H1 (cell line): ENCODE measurements around the gene ANKRD60. TPM values are rescaled to one million over a fixed set of nuclear protein-coding genes. Genes with fewer than 3 reads are reported as not detected.

Source experiments
- CTCF ChIA-PET: fragments of 300-600 bp; sonication (Branson Sonifier 250); formaldehyde crosslinking; loops from one replicate; lab custom pipeline; 2021; ENCODE audit not compliant: partially characterized antibody; lab: Charles Lee
- POLR2A ChIA-PET: fragments of 300-600 bp; sonication (Branson Sonifier 250); formaldehyde crosslinking; loops from one replicate; lab custom pipeline; 2021; ENCODE audit warnings: inconsistent platforms; ENCODE audit not compliant: partially characterized antibody; lab: Charles Lee
- DNase-seq, 2 experiments: peaks; one replicate each; pipeline versions ENCODE4 v3.0.0 to v3.0.0-alpha.2; 2010 to 2022; ENCODE audit warnings: low spot score in 2 of 2, low read depth in 1 of 2, mixed read lengths in 1 of 2
- FAIRE-seq: peaks from 2 replicates; lab custom pipeline; 2011; peaks lifted over from hg19 to GRCh38; lab: Jason Lieb, UNC
- H2AFZ ChIP-seq: 2 replicates; pipeline ENCODE4 v1.8.1; 2012; ENCODE audit warnings: low read length, inconsistent platforms
- H2AK5ac ChIP-seq: 2 replicates; pipeline ENCODE4 v1.6.1; 2013; ENCODE audit warnings: low read depth, low read length
- H2BK120ac ChIP-seq: replicated peaks from 2 replicates; pipeline ENCODE3; 2013; ENCODE audit warnings: low read depth, low read length, inconsistent platforms
- H2BK12ac ChIP-seq: 2 replicates; pipeline ENCODE4 v1.6.1; 2013; ENCODE audit warnings: low read depth, low read length
- H2BK15ac ChIP-seq: 2 replicates; pipeline ENCODE4 v1.6.1; 2013; ENCODE audit warnings: low read length
- H2BK20ac ChIP-seq: 2 replicates; pipeline ENCODE4 v1.6.1; 2013; ENCODE audit warnings: low read length
- H2BK5ac ChIP-seq: 2 replicates; pipeline ENCODE4 v1.6.1; 2013; ENCODE audit warnings: low read depth, low read length
- H3K14ac ChIP-seq: 2 replicates; pipeline ENCODE4 v1.6.1; 2013; ENCODE audit warnings: inconsistent platforms; ENCODE audit not compliant: insufficient read length
- H3K18ac ChIP-seq: 2 replicates; pipeline ENCODE4 v1.6.1; 2013; ENCODE audit warnings: low read length; ENCODE audit errors: extremely low read depth
- H3K23ac ChIP-seq: 2 replicates; pipeline ENCODE4 v1.6.1; 2013; ENCODE audit warnings: inconsistent platforms; ENCODE audit not compliant: insufficient read length
- H3K23me2 ChIP-seq: 2 replicates; pipeline ENCODE4 v1.6.1; 2013; ENCODE audit warnings: low read depth, low read length
- H3K27ac ChIP-seq: 2 replicates; pipeline ENCODE4 v1.6.1; 2011; ENCODE audit warnings: low read depth, low read length, inconsistent platforms
- H3K27me3 ChIP-seq, 4 experiments: replicated peaks in 1 of 4; 1 replicate in 1 of 4; 2 replicates in 3 of 4; pipeline versions ENCODE4 v1.6.1 to v1.8.1; 2011 to 2013; ENCODE audit warnings: low read length in 3 of 4, mild to moderate bottlenecking in 3 of 4, inconsistent platforms in 2 of 4, mixed read lengths in 2 of 4, moderate library complexity in 1 of 4; ENCODE audit not compliant: control insufficient read depth in 3 of 4, insufficient read depth in 3 of 4; ENCODE audit errors: extremely low read depth in 1 of 4
- H3K36me3 ChIP-seq, 4 experiments: 2 replicates each; pipeline versions ENCODE4 v1.6.1 to v1.8.1; 2011 to 2013; ENCODE audit warnings: mild to moderate bottlenecking in 4 of 4, low read length in 3 of 4, moderate library complexity in 2 of 4, control low read depth in 1 of 4, inconsistent platforms in 1 of 4; ENCODE audit not compliant: insufficient read depth in 4 of 4, control insufficient read depth in 2 of 4
- H3K4ac ChIP-seq: replicated peaks from 2 replicates; pipeline ENCODE3; 2013; ENCODE audit warnings: low read length, low read depth, mixed read lengths, inconsistent platforms; ENCODE audit not compliant: insufficient read length
- H3K4me1 ChIP-seq, 4 experiments: replicated peaks in 1 of 4; 1 replicate in 1 of 4; 2 replicates in 3 of 4; pipeline versions ENCODE4 v1.6.1 to v1.8.1; 2011 to 2013; ENCODE audit warnings: low read length in 3 of 4, inconsistent platforms in 2 of 4, mixed read lengths in 1 of 4; ENCODE audit not compliant: insufficient read depth in 4 of 4, control insufficient read depth in 3 of 4
- H3K4me2 ChIP-seq, 2 experiments: 2 replicates each; pipeline versions ENCODE4 v1.6.1 to v1.8.1; 2011 to 2013; ENCODE audit warnings: low read depth in 2 of 2, low read length in 2 of 2, control low read depth in 1 of 2, inconsistent platforms in 1 of 2, mild to moderate bottlenecking in 1 of 2; ENCODE audit not compliant: insufficient read depth in 1 of 2
- H3K4me3 ChIP-seq, 4 experiments: fragments of 200-600, 300-600 bp in 1 of 4; sonication (generic), shearing (Covaris generic), sonication (Bioruptor Twin) in 1 of 4; 2 replicates each; pipeline versions ENCODE4 v1.5.1 to v1.8.1; 2011 to 2016; ENCODE audit warnings: low read length in 4 of 4, low read depth in 3 of 4, control low read depth in 2 of 4, inconsistent platforms in 2 of 4, mild to moderate bottlenecking in 2 of 4, mixed read lengths in 1 of 4, moderate library complexity in 1 of 4; ENCODE audit not compliant: insufficient read depth in 2 of 4; ENCODE audit errors: extremely low read depth in 1 of 4
- H3K56ac ChIP-seq: replicated peaks from 2 replicates; pipeline ENCODE3; 2013; ENCODE audit warnings: low read depth, mild to moderate bottlenecking, mixed read lengths, low read length, inconsistent platforms; ENCODE audit not compliant: insufficient read length
- H3K79me1 ChIP-seq: 2 replicates; pipeline ENCODE4 v1.6.1; 2013; ENCODE audit warnings: low read depth, low read length, control low read depth
- H3K79me2 ChIP-seq, 2 experiments: 2 replicates each; pipeline versions ENCODE4 v1.6.1 to v1.8.1; 2012 to 2013; ENCODE audit warnings: low read length in 2 of 2, mild to moderate bottlenecking in 2 of 2, inconsistent platforms in 1 of 2; ENCODE audit not compliant: insufficient read depth in 2 of 2, control insufficient read depth in 1 of 2
- H3K9ac ChIP-seq, 4 experiments: replicated peaks in 1 of 4; 1 replicate in 1 of 4; 2 replicates in 3 of 4; pipeline versions ENCODE4 v1.6.1 to v1.8.1; 2011 to 2013; ENCODE audit warnings: low read depth in 3 of 4, low read length in 3 of 4, control low read depth in 2 of 4, mild to moderate bottlenecking in 2 of 4, moderate library complexity in 2 of 4, inconsistent platforms in 1 of 4; ENCODE audit errors: extremely low read depth in 1 of 4
- H3K9me3 ChIP-seq, 2 experiments: 2 replicates each; pipeline versions ENCODE4 v1.6.1 to v1.8.1; 2012 to 2013; ENCODE audit warnings: mild to moderate bottlenecking in 2 of 2, moderate library complexity in 2 of 2, control low read depth in 1 of 2, inconsistent platforms in 1 of 2, low read depth in 1 of 2, low read length in 1 of 2, mixed read lengths in 1 of 2; ENCODE audit not compliant: insufficient read depth in 2 of 2
- H4K20me1 ChIP-seq, 2 experiments: replicated peaks in 1 of 2; 2 replicates each; pipeline versions ENCODE3 to v1.8.1; 2011 to 2013; ENCODE audit warnings: inconsistent platforms in 2 of 2, low read length in 2 of 2, mild to moderate bottlenecking in 1 of 2; ENCODE audit not compliant: insufficient read depth in 2 of 2, control insufficient read depth in 1 of 2
- H4K5ac ChIP-seq: 2 replicates; pipeline ENCODE4 v1.6.1; 2013; ENCODE audit warnings: low read length, low read depth, mixed read lengths, inconsistent platforms; ENCODE audit not compliant: insufficient read length
- H4K8ac ChIP-seq: 2 replicates; pipeline ENCODE4 v1.8.0; 2013; ENCODE audit warnings: mild to moderate bottlenecking, moderate library complexity, low read length, inconsistent platforms; ENCODE audit not compliant: insufficient read depth; ENCODE audit errors: extremely low read depth
- H4K91ac ChIP-seq: replicated peaks from 2 replicates; pipeline ENCODE3; 2013; ENCODE audit warnings: low read length, mixed read lengths, inconsistent platforms; ENCODE audit not compliant: insufficient read length
- ATF2 ChIP-seq: IDR thresholded peaks from 2 replicates; pipeline ENCODE4 v1.6.1; 2012; ENCODE audit warnings: low read length, inconsistent platforms
- GTF2F1 ChIP-seq: IDR thresholded peaks from 2 replicates; pipeline ENCODE4 v1.6.1; 2012; ENCODE audit warnings: low read depth, low read length, improper control_type of control experiment, borderline replicate concordance
- KDM5A ChIP-seq: fragments of 200-600 bp; IDR thresholded peaks from 2 replicates; pipeline ENCODE4 v1.7.1; 2012; ENCODE audit warnings: mild to moderate bottlenecking, low read length, inconsistent platforms, mixed read lengths
- ZNF274 ChIP-seq: IDR thresholded peaks from 2 replicates; pipeline ENCODE4 v1.7.0; 2012; ENCODE audit warnings: low read length, borderline replicate concordance; ENCODE audit errors: extremely low read depth
- WGBS, 2 experiments: shearing (Covaris generic) in 1 of 2; methylation state at CpG; one replicate each; pipeline versions ENCODE4 v1.1.6 to v1.1.7; 2013 to 2015; ENCODE audit warnings: low lambda C conversion rate in 2 of 2, mixed read lengths in 2 of 2, inconsistent platforms in 1 of 2, low coverage in 1 of 2, missing lambda C conversion rate in 1 of 2; ENCODE audit not compliant: insufficient replicate concordance in 2 of 2, insufficient coverage in 1 of 2, insufficient read length in 1 of 2; ENCODE audit errors: extremely low coverage in 1 of 2, missing lambda C conversion rate in 1 of 2; 5-methylcytosine and 5-hydroxymethylcytosine counted together
- polyA plus RNA-seq, 7 experiments: library from polyadenylated mRNA; depleted of rRNA in 3 of 7; stranded (reverse) in 5 of 7; unstranded in 2 of 7; fragments of >200 nt in 5 of 7; fragments of 200-250 nt in 2 of 7; gene quantifications; 1 replicate in 5 of 7; 2 replicates in 1 of 7; 4 replicates in 1 of 7; pipeline versions ENCODE4 v1.2.1 to v1.2.3, GENCODE V29; 2011 to 2013; ENCODE audit warnings: missing spikeins in 2 of 7, mixed read lengths in 2 of 7
- total RNA-seq: library from RNA; stranded (reverse); fragmentation: NEBNext Ultra II Directional; extraction: Animal tissue kit (Norgen Biotek cat#: 25700); gene quantifications from 2 replicates; pipeline ENCODE4 v1.2.1, GENCODE V29; 2021

Gene ANKRD60
- total and polyA plus RNA-seq, 2 of the 8 experiments (the other 6 are each of a cell fraction or from before 2014, with no cell fraction given): not detected

DNA sequence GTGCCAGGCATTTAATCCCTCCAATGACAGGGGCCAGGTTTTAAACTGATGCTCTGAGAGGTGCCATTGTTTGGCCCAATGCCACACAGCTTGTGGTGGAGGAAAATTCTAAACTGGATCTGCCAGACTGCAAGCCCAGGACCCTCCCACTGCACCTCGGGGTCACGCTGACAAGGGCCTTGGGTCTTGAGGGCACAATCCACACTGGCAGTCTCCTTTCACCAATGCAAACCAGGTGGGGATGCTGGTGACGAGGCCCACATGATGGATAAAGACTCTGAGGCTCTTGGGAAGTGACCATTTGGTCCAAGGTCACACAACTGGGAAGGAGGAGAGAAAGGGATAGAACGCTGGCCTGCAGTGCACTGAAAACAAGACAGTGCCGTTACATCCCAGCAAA is 14.7 kb downstream of the ANKRD60 start:
- FAIRE-seq: no peak
- H3K56ac ChIP-seq: no peak overlapping the region
- H2BK5ac ChIP-seq: no peak overlapping the region
- no peak for DNase-seq
- 96% methylated on average over 5 of the region's 5 CpGs; no CpG with 5 or more reads in 1 of the 2 experiments for WGBS, 2 experiments
- H3K79me1 ChIP-seq: no peaks in the 10 kb centered on the region
- no peaks in the 10 kb centered on the region for H3K79me2 ChIP-seq
- no peak overlapping the region for H4K91ac ChIP-seq
- H4K20me1 ChIP-seq: no peaks in the 10 kb centered on the region
- H3K36me3 ChIP-seq: no peaks in the 10 kb centered on the region
- no peaks in the 10 kb centered on the region; a peak in 5 of 7 replicates for H3K27me3 ChIP-seq
- CTCF ChIA-PET: interaction anchor here (2.6 to 7.9 kb wide), 3 partner anchors 12 to 618 kb away, joined by 8 to 130 read pairs (median 85); no protein-coding TSS in a partner anchor
- H3K23me2 ChIP-seq: no peaks in the 10 kb centered on the region
- H3K9ac ChIP-seq: no peak overlapping the region
- POLR2A ChIA-PET: no interaction called here
- H3K14ac ChIP-seq: no peak overlapping the region
- no peak overlapping the region for H2BK12ac ChIP-seq
- H3K23ac ChIP-seq: no peak overlapping the region
- H2BK120ac ChIP-seq: no peak overlapping the region
- no peaks in the 10 kb centered on the region for H3K9me3 ChIP-seq
- H4K5ac ChIP-seq: no peak overlapping the region
- H3K18ac ChIP-seq: no peak overlapping the region
- no peak overlapping the region for H2AFZ ChIP-seq
- no peak overlapping the region for H4K8ac ChIP-seq
- no peak overlapping the region for H3K4me2 ChIP-seq
- H2AK5ac ChIP-seq: no peak overlapping the region
- TF ChIP-seq GTF2F1 (no peak), ATF2 (no peak), KDM5A (no peak), ZNF274 (no peak)
- no peak overlapping the region for H3K4me3 ChIP-seq
- no peaks in the 10 kb centered on the region for H3K4me1 ChIP-seq
- no peak overlapping the region for H2BK20ac ChIP-seq
- no peak overlapping the region for H3K27ac ChIP-seq
- H2BK15ac ChIP-seq: 0 out of 2 replicates have a peak overlapping the region, but pooled peaks have one; percentile 72
- no peak overlapping the region for H3K4ac ChIP-seq
